ENCODE data around the gene TUT4.

GRCh38 chr1:52444463-52444862 lies 108.4 kb downstream of the TUT4 start:
- TF ChIP-seq CTCF (IDR thresholded peaks at IDR 0.05) (no peak), POLR2A (IDR thresholded peaks at IDR 0.05) (no peak)
